ENCODE measurements around the gene BRWD1.

GRCh38 chr21:39313042-39313570, 326 bp downstream of the BRWD1 start:
- TF ChIP-seq CTCF (IDR thresholded peaks at IDR 0.05) (no peak), POLR2A (IDR thresholded peaks at IDR 0.05) (no peak)
